Measurements from ENCODE around the gene INAFM1. TPM values are rescaled to one million over a fixed set of nuclear protein-coding genes. Genes with fewer than 3 reads are reported as not detected.
A peak's percentile ranks its signal among the peaks of the same experiment; 100 is the strongest.

INAFM1 gene
- total and polyA plus RNA-seq, 9 of the 15 experiments (the other 6 are each of a cell fraction or from before 2014, with no cell fraction given), result 0.71 to 30.9 (median 3.1) TPM

DNA sequence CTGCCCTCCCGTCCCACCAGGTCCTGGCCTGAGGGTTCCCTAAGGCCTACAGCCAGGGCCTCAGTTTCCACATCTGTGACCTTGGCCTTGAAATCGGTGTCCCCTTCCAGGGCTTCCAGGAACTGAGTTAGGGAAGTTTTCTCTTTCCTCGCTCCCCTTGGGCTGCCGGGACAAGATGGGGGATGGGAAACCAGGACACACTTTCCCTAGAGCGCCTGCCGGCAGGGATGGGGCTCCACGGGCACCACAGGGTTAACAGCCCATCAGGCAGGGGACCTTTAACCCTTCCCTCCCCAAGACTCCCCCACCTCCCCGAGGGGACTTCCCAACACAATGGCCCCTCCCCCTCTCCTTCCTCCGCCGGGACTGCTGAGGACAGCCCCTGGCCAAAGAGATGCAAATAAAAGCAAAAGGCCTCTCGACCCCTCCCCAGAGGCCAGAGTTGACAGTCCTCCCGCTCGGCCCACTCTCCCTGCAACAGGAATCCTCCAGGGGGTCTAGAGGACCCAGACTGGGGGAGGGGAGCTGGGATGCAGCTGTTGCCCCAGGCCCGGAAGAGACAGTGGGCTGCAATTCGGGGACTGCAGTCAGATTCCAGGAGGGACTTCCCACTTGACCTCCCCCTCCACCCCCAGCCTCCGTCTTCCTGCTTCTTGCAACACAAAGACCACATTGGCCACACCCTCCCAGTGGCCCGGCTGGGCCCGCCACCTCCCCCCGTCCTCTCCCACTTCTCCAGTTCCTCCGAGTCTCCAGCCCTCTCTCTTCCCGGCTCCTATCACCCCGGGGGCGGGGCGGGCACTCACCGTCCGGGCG lies 47.1 kb upstream of the INAFM1 start (continued):
- TF ChIP-seq, protein P1, sequence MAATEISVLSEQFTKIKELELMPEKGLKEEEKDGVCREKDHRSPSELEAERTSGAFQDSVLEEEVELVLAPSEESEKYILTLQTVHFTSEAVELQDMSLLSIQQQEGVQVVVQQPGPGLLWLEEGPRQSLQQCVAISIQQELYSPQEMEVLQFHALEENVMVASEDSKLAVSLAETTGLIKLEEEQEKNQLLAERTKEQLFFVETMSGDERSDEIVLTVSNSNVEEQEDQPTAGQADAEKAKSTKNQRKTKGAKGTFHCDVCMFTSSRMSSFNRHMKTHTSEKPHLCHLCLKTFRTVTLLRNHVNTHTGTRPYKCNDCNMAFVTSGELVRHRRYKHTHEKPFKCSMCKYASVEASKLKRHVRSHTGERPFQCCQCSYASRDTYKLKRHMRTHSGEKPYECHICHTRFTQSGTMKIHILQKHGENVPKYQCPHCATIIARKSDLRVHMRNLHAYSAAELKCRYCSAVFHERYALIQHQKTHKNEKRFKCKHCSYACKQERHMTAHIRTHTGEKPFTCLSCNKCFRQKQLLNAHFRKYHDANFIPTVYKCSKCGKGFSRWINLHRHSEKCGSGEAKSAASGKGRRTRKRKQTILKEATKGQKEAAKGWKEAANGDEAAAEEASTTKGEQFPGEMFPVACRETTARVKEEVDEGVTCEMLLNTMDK (IDR thresholded peaks at IDR 0.05; ENCODE audit: borderline replicate concordance, insufficient read depth, low read depth, low read length, poor library complexity, severe bottlenecking), result no peak
- TF ChIP-seq L3MBTL2 (IDR thresholded peaks at IDR 0.05) (no peak), ELK3 (CRISPR knock-in tag; IDR thresholded peaks at IDR 0.05) (no peak), ZFPM2 (CRISPR knock-in tag; IDR thresholded peaks at IDR 0.05) (no peak), NR2F6 (CRISPR knock-in tag; IDR thresholded peaks at IDR 0.05) (no peak), NFIC (IDR thresholded peaks at IDR 0.05) (no peak; the same call in 1 of the 2 replicates), SMC3 (conservative IDR thresholded peaks at IDR 0.05; ENCODE audit: insufficient read depth, low read depth, low read length) (no peak), DDX20 (tag; IDR thresholded peaks at IDR 0.05; ENCODE audit: low read depth) (no peak), ELF4 (CRISPR knock-in tag; IDR thresholded peaks at IDR 0.05) (peak; percentile 82), SREBF2 (CRISPR knock-in tag; IDR thresholded peaks at IDR 0.05) (no peak), ZBTB17 (CRISPR knock-in tag; IDR thresholded peaks at IDR 0.05) (peak; percentile 29; the same call in 1 of the 2 replicates)
- TF ChIP-seq, protein P2, sequence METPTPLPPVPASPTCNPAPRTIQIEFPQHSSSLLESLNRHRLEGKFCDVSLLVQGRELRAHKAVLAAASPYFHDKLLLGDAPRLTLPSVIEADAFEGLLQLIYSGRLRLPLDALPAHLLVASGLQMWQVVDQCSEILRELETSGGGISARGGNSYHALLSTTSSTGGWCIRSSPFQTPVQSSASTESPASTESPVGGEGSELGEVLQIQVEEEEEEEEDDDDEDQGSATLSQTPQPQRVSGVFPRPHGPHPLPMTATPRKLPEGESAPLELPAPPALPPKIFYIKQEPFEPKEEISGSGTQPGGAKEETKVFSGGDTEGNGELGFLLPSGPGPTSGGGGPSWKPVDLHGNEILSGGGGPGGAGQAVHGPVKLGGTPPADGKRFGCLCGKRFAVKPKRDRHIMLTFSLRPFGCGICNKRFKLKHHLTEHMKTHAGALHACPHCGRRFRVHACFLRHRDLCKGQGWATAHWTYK (CRISPR knock-in tag; IDR thresholded peaks at IDR 0.05), result peak; percentile 88
- TF ChIP-seq, protein P3, sequence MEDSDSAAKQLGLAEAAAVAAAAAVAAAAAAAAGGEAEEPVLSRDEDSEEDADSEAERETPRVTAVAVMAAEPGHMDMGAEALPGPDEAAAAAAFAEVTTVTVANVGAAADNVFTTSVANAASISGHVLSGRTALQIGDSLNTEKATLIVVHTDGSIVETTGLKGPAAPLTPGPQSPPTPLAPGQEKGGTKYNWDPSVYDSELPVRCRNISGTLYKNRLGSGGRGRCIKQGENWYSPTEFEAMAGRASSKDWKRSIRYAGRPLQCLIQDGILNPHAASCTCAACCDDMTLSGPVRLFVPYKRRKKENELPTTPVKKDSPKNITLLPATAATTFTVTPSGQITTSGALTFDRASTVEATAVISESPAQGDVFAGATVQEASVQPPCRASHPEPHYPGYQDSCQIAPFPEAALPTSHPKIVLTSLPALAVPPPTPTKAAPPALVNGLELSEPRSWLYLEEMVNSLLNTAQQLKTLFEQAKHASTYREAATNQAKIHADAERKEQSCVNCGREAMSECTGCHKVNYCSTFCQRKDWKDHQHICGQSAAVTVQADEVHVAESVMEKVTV (CRISPR knock-in tag; IDR thresholded peaks at IDR 0.05), result 0 out of 2 replicates have a peak, but pooled peaks have one; percentile 6
- TF ChIP-seq, protein P4, sequence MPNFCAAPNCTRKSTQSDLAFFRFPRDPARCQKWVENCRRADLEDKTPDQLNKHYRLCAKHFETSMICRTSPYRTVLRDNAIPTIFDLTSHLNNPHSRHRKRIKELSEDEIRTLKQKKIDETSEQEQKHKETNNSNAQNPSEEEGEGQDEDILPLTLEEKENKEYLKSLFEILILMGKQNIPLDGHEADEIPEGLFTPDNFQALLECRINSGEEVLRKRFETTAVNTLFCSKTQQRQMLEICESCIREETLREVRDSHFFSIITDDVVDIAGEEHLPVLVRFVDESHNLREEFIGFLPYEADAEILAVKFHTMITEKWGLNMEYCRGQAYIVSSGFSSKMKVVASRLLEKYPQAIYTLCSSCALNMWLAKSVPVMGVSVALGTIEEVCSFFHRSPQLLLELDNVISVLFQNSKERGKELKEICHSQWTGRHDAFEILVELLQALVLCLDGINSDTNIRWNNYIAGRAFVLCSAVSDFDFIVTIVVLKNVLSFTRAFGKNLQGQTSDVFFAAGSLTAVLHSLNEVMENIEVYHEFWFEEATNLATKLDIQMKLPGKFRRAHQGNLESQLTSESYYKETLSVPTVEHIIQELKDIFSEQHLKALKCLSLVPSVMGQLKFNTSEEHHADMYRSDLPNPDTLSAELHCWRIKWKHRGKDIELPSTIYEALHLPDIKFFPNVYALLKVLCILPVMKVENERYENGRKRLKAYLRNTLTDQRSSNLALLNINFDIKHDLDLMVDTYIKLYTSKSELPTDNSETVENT (CRISPR knock-in tag; IDR thresholded peaks at IDR 0.05), result no peak
- TF ChIP-seq, protein P5, sequence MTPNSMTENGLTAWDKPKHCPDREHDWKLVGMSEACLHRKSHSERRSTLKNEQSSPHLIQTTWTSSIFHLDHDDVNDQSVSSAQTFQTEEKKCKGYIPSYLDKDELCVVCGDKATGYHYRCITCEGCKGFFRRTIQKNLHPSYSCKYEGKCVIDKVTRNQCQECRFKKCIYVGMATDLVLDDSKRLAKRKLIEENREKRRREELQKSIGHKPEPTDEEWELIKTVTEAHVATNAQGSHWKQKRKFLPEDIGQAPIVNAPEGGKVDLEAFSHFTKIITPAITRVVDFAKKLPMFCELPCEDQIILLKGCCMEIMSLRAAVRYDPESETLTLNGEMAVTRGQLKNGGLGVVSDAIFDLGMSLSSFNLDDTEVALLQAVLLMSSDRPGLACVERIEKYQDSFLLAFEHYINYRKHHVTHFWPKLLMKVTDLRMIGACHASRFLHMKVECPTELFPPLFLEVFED (CRISPR knock-in tag; conservative IDR thresholded peaks at IDR 0.05), result 0 out of 2 replicates have a peak, but pooled peaks have one; percentile 25

All from K562 (cell line).